Measurements from ENCODE around the gene PARS2. TPM values are rescaled to one million over a fixed set of nuclear protein-coding genes. Genes with fewer than 3 reads are reported as not detected.

Gene PARS2
- 2.3 and 4.2 TPM in 2 replicates for total RNA-seq

DNA sequence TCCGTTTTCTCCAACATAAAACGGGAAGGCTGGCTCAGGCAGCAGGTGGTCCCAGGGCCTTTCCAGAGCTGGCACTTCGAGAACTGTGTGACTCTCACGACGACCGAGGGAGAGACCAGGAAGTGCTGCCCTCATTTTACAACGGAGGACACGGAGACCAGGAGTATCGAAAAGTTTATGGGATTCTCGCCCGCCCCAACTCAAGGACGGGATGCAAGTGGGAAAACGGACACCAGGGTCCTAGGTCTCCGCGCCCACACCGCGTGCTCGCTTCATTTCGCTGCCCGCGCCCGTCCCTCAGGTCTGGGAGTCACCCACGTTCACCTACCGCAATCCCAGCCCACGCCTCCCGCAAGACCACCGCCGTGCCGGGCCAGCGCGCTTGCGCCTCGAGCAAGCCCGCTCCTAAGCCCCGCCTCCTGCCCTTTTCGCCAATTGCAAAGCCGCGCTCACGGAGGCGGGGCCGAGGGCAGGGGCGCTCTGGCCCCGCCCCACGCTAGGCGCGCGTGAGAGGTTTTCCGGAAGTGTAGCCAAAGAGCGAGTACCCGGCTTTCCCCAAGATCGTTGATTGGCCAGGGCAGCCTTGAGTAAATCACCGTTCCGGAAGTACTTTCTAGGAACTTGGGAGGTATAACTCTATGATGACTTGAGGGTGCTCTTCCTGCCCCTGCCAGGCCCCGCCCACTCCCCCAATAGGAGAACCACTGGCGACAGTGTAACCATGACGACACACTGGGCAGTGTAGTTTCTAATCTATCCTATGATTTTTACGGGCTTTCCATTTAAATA lies at the start of gene PARS2:
Gene PARS2, minus strand, starts transcription at position 391 of the 789 bp plus-strand sequence. CDS start 5,362 bp downstream, outside the sequence.

DNA sequence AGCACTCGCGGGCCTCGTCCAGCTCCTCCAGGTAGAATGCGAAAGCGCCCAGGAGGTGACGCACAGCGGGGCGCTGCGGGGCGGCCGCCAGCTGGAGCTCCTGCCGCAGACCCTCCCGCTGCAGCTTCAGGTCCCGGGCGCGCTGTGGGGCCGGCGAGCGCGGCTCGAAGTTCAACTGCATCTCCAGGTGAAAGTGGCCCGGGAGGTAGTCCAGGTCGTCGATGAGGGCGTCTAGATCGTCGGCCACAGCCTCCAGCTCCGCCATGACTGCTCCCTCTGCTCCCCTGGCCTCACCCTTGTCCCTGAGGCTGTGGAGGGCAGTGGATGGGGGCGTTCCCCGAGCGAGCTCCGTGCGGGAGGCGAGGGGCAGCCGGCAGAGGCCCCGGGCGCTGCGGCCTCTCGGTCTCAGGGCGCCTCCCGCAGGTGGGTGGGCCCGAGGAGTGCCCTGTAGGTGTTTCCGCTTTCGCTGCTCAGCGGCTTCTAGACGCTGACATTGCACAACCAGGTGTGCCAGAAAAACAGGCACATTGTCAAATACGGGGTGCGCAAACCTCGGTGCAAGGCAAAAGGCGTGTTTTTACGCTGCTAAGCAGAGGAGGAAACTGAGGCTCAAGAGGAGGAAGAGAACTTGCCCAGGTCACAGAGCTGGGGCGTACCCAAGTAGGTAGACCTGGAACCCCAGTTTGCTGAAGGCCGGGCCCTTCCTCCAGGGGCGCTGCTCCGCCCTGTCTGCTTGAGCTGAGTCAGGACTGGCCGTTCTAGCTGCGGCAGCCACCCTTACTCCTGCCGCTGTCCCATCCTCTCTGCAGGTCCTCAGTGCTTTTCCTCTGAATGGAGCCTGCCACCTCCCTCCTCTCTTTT lies 36.8 kb upstream of the PARS2 start, which contains the start of gene TTC22:
Gene TTC22, minus strand, starts transcription at position 425 of the 861 bp plus-strand sequence. Its CDS starts 160 bp downstream, at position 265.

GRCh38 chr1:54715493-54716298 lies 48.6 kb downstream of the PARS2 start, which contains the start of gene TTC4:
Gene TTC4 (plus strand): TSS chr1:54715861. CDS start chr1:54715909, 48 bp downstream.

Other genes with a start within 250 kb of the PARS2 start
- 1.0 and 1.1 TPM in 2 replicates for gene ACOT11, start 216.3 kb downstream of the PARS2 start, total RNA-seq
- gene FAM151A, start 141.0 kb downstream of the PARS2 start, total RNA-seq, result not detected in 2 replicates
- under 0.01 TPM in 1 of 2 replicates, not detected in the other for gene MROH7, start 122.7 kb downstream of the PARS2 start, total RNA-seq
- gene TTC4, start 48.7 kb downstream of the PARS2 start, total RNA-seq, result 11.7 and 19.4 TPM in 2 replicates
- not detected in 2 replicates for gene TTC22, start 36.8 kb upstream of the PARS2 start, total RNA-seq
- gene DHCR24, start 122.7 kb upstream of the PARS2 start, total RNA-seq, result 56.8 and 87.4 TPM in 2 replicates
- gene TMEM61, start 216.1 kb upstream of the PARS2 start, total RNA-seq, result 0.06 TPM in 1 of 2 replicates, not detected in the other
- not detected in 2 replicates for gene BSND, start 234.4 kb upstream of the PARS2 start, total RNA-seq

Data from bladder microvascular endothelial cell (primary cell).